Esophagus muscularis mucosa (tissue), 4 donors: Measurements from ENCODE around the gene OGA.

ENCODE experiments used
- EP300 ChIP-seq: sonication (generic); formaldehyde crosslinking; IDR thresholded peaks from one replicate; pipeline ENCODE4 v1.6.1; 2017; ENCODE audit warnings: antibody characterized with exemption
- POLR2A ChIP-seq: fragments of 450-650 bp; IDR thresholded peaks from one replicate; pipeline ENCODE4 v1.6.1; 2017; ENCODE audit warnings: antibody characterized with exemption, moderate library complexity, mild to moderate bottlenecking, low read depth
- POLR2AphosphoS5 ChIP-seq, 2 donors: sonication (generic); formaldehyde crosslinking; IDR thresholded peaks; one replicate each; pipeline ENCODE4 v1.6.1; 2017; ENCODE audit warnings: antibody characterized with exemption in 2 of 2
- TF ChIP-seq, protein P1 (sequence below), 3 experiments: fragments of 200-600 bp in 2 of 3; fragments of 450-650 bp in 1 of 3; sonication (generic) in 2 of 3; IDR thresholded peaks; one replicate each; pipeline ENCODE4 v1.5.1; 2017 to 2019; ENCODE audit warnings: antibody characterized with exemption in 3 of 3, mild to moderate bottlenecking in 2 of 3, moderate library complexity in 1 of 3

DNA sequence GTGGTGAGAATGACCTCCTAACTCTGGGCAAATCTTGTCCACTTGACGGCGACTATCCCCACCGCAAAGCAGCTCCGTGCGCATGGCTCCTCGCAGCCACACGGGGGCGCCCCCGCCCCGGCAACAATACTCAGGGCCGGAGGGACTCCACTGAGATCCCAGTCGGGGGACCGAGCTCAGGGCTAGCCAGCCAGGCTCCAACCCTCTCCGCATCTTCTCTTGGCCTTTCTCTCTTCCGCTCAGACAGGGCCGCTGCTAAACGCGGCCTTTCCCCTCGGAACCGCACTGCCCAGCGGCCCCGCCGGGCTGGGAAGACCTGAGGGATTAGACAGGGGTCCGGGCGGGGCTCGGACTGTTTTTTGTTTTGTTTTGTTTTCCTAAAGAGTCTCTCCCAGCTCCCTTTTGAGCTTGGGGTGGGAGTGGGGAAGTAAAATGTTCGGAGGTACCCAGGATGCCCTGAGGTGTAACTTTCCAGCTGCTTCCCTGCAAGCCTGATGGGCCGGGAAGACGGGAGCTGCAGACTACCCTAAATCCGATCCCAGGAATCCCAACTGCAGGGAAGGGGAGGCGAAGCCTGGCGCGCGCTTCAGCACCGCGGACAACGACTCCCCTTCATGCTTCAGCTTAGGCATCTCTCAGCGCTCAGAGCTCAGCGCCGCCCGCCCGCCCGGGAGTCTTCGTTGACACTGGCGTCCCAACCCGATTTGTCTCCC lies 22.7 kb upstream of the OGA start:
- TF ChIP-seq, protein P1, sequence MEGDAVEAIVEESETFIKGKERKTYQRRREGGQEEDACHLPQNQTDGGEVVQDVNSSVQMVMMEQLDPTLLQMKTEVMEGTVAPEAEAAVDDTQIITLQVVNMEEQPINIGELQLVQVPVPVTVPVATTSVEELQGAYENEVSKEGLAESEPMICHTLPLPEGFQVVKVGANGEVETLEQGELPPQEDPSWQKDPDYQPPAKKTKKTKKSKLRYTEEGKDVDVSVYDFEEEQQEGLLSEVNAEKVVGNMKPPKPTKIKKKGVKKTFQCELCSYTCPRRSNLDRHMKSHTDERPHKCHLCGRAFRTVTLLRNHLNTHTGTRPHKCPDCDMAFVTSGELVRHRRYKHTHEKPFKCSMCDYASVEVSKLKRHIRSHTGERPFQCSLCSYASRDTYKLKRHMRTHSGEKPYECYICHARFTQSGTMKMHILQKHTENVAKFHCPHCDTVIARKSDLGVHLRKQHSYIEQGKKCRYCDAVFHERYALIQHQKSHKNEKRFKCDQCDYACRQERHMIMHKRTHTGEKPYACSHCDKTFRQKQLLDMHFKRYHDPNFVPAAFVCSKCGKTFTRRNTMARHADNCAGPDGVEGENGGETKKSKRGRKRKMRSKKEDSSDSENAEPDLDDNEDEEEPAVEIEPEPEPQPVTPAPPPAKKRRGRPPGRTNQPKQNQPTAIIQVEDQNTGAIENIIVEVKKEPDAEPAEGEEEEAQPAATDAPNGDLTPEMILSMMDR (IDR thresholded peaks at IDR 0.05) = peak; percentile 73 to 89 (median 76)
- TF ChIP-seq POLR2A (no peak), POLR2AphosphoS5 (IDR thresholded peaks at IDR 0.05) (peak in 1 of 2 donors; percentile 28), EP300 (no peak)
